HL-60 (cell line): Measurements from ENCODE around the gene SLC24A3.

Source experiments
- DNase-seq, 2 experiments: peaks; one replicate each; pipeline ENCODE4 v3.0.0-alpha.2; 2010 to 2020; ENCODE audit warnings: low read depth in 1 of 2, low spot score in 1 of 2
- H3K27ac ChIP-seq: fragments of 250-450 bp; sonication (Bioruptor Pico); replicated peaks from 2 replicates; pipeline ENCODE4 v1.5.1; 2020; ENCODE audit warnings: mild to moderate bottlenecking, moderate library complexity
- H3K27me3 ChIP-seq: fragments of 250-450 bp; sonication (Bioruptor Pico); 2 replicates; pipeline ENCODE4 v1.5.1; 2021; ENCODE audit warnings: mild to moderate bottlenecking, moderate library complexity; ENCODE audit not compliant: insufficient read depth, poor library complexity, severe bottlenecking
- H3K4me3 ChIP-seq: replicated peaks from 2 replicates; pipeline ENCODE4 v1.5.1; 2011; ENCODE audit warnings: mild to moderate bottlenecking, control low read depth, low read length; ENCODE audit not compliant: insufficient read depth
- GABPA ChIP-seq: IDR thresholded peaks from 2 replicates; pipeline ENCODE4 v1.6.1; 2012; ENCODE audit warnings: low read depth
- POLR2AphosphoS5 ChIP-seq: IDR thresholded peaks from 2 replicates; pipeline ENCODE4 v1.6.1; 2012; ENCODE audit warnings: low read depth
- SPI1 ChIP-seq: IDR thresholded peaks from 2 replicates; pipeline ENCODE4 v1.6.1; 2012; ENCODE audit warnings: low read depth, mild to moderate bottlenecking, borderline replicate concordance
- TF ChIP-seq, protein P1 (sequence below): IDR thresholded peaks from one replicate; pipeline ENCODE4 v1.5.1; 2011; ENCODE audit warnings: low read length, control low read depth, inconsistent platforms; ENCODE audit not compliant: insufficient read depth
- TF ChIP-seq, protein P2 (sequence below): IDR thresholded peaks from 2 replicates; pipeline ENCODE4 v1.6.1; 2012; ENCODE audit warnings: low read depth; ENCODE audit not compliant: insufficient replicate concordance

SLC24A3 gene

DNA sequence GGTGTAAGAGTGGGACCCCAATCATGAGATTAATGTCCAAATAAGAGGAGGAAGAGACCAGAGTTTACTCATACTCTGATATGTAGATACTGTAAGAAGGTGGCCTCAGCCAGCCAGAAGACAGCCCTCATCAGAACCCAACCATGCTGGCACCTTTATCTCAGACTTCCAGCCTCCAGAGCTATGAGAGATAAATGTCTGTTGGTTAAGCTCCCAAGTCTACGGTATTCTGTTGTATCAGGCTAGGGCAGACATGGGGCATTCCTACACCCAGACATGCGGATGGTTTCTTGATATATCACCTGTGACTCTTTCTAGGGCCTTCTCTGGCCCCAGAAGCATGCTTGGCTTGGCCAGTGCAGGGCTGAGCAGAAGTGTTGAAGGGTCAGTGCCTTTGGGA, 298.2 kb downstream of the SLC24A3 start:
- Histone ChIP-seq H3K27ac (no peak overlapping the region), H3K27me3 (no peaks in the 10 kb centered on the region), H3K4me3 (no peak overlapping the region)
- no peak for TF ChIP-seq SPI1
- TF ChIP-seq, protein P1, sequence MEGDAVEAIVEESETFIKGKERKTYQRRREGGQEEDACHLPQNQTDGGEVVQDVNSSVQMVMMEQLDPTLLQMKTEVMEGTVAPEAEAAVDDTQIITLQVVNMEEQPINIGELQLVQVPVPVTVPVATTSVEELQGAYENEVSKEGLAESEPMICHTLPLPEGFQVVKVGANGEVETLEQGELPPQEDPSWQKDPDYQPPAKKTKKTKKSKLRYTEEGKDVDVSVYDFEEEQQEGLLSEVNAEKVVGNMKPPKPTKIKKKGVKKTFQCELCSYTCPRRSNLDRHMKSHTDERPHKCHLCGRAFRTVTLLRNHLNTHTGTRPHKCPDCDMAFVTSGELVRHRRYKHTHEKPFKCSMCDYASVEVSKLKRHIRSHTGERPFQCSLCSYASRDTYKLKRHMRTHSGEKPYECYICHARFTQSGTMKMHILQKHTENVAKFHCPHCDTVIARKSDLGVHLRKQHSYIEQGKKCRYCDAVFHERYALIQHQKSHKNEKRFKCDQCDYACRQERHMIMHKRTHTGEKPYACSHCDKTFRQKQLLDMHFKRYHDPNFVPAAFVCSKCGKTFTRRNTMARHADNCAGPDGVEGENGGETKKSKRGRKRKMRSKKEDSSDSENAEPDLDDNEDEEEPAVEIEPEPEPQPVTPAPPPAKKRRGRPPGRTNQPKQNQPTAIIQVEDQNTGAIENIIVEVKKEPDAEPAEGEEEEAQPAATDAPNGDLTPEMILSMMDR = no peak
- no peak for TF ChIP-seq POLR2AphosphoS5
- TF ChIP-seq, protein P2, sequence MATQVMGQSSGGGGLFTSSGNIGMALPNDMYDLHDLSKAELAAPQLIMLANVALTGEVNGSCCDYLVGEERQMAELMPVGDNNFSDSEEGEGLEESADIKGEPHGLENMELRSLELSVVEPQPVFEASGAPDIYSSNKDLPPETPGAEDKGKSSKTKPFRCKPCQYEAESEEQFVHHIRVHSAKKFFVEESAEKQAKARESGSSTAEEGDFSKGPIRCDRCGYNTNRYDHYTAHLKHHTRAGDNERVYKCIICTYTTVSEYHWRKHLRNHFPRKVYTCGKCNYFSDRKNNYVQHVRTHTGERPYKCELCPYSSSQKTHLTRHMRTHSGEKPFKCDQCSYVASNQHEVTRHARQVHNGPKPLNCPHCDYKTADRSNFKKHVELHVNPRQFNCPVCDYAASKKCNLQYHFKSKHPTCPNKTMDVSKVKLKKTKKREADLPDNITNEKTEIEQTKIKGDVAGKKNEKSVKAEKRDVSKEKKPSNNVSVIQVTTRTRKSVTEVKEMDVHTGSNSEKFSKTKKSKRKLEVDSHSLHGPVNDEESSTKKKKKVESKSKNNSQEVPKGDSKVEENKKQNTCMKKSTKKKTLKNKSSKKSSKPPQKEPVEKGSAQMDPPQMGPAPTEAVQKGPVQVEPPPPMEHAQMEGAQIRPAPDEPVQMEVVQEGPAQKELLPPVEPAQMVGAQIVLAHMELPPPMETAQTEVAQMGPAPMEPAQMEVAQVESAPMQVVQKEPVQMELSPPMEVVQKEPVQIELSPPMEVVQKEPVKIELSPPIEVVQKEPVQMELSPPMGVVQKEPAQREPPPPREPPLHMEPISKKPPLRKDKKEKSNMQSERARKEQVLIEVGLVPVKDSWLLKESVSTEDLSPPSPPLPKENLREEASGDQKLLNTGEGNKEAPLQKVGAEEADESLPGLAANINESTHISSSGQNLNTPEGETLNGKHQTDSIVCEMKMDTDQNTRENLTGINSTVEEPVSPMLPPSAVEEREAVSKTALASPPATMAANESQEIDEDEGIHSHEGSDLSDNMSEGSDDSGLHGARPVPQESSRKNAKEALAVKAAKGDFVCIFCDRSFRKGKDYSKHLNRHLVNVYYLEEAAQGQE = no peak
- no peak for TF ChIP-seq GABPA
- no peak for DNase-seq

DNA sequence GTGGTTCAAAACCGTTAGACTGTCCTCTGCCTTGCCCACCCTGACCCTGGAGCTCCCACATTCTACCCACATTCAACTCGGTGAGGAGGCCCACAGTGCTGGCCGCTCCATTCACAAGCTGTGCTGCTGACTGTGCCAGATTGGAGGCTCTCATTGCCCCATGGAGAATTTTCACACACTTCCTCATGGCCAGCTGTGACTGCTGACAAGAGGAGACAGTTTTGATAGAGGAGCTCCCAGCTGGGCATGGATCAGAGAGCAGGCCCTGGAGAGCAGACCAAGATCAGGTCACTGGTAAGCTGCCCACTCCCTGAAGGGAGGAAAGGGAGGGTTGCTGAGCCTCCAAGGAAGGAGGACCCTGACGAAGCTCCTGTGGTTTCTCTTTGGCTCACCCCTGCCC, 299.5 kb downstream of the SLC24A3 start:
- no peak for DNase-seq
- Histone ChIP-seq H3K27me3 (no peaks in the 10 kb centered on the region), H3K4me3 (no peak overlapping the region), H3K27ac (no peak overlapping the region)
- TF ChIP-seq, protein P2 = no peak

DNA sequence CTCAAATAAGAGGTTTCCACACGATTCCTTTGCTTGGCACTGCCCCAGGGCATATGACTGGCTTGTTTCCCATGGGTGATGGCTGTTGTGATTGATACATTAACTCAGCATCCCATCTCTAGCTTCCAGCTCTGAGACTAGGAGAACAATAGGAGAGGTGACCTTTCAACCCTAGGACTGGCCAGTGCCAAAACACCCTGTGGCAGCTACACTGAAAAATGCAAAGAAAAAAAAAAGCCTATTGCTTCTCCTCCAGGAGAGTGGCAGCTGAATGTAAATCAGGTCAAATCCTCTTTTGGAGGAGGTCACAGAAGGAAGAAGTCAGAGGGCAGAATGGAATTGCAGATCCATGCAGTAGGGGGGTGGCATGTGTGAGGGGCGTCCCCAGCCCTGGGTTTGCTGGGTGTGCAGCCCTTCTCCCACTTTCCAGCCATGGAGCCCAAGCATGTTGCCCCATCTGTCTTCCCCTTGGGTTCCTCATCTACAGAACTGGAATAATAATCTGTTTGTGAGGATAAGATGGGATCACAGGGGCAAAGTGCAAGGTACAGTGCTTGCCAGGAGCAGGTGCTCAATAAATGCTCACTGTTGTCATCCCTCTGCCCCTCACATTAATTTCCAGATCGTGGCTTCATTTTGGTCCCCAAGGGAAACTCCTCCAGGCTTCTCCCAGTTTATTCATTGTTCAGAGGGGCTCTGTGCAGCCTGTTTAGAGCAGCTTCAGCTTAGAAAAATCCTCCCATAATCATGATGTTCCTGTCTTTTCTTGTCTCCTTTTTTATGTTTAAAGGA, 300.6 kb downstream of the SLC24A3 start:
- TF ChIP-seq, protein P2 = no peak
- TF ChIP-seq SPI1 = no peak
- TF ChIP-seq, protein P1 = no peak
- TF ChIP-seq POLR2AphosphoS5 = no peak
- TF ChIP-seq GABPA = no peak
- no peak for DNase-seq
- H3K4me3 ChIP-seq = no peak overlapping the region
- no peak overlapping the region for H3K27ac ChIP-seq
- no peaks in the 10 kb centered on the region for H3K27me3 ChIP-seq
